Thymus (tissue), 11 donors: ENCODE measurements around the gene PDE6G. TPM values are rescaled to one million over a fixed set of nuclear protein-coding genes. Genes with fewer than 3 reads are reported as not detected.

Experiments
- DNase-seq, 9 donors: peaks; one replicate each; pipeline ENCODE4 v3.0.0-alpha.2; 2013; ENCODE audit warnings: low spot score in 9 of 9, low read depth in 6 of 9, missing footprints in 1 of 9
- H3K27ac ChIP-seq, 2 donors: one replicate each; pipeline ENCODE4 v1.5.1; 2013; ENCODE audit warnings: control low read depth in 1 of 2, low read depth in 1 of 2, low read length in 1 of 2, mild to moderate bottlenecking in 1 of 2, moderate library complexity in 1 of 2
- H3K27me3 ChIP-seq, 2 donors: one replicate each; pipeline ENCODE4 v1.5.1; 2013; ENCODE audit warnings: low read length in 1 of 2; ENCODE audit not compliant: control insufficient read depth in 2 of 2, insufficient read depth in 1 of 2
- H3K36me3 ChIP-seq, 2 donors: one replicate each; pipeline ENCODE4 v1.5.1; 2013; ENCODE audit warnings: low read length in 1 of 2, mild to moderate bottlenecking in 1 of 2, moderate library complexity in 1 of 2; ENCODE audit not compliant: control insufficient read depth in 2 of 2, insufficient read depth in 2 of 2
- H3K4me1 ChIP-seq, 2 donors: one replicate each; pipeline ENCODE4 v1.5.1; 2013; ENCODE audit warnings: low read length in 2 of 2; ENCODE audit not compliant: control insufficient read depth in 2 of 2, insufficient read depth in 2 of 2
- H3K4me3 ChIP-seq, 2 donors: one replicate each; pipeline ENCODE4 v1.5.1; 2013; ENCODE audit warnings: low read length in 2 of 2, control low read depth in 1 of 2, mild to moderate bottlenecking in 1 of 2
- H3K9me3 ChIP-seq, 2 donors: one replicate each; pipeline ENCODE4 v1.5.1; 2013; ENCODE audit warnings: low read length in 1 of 2, mild to moderate bottlenecking in 1 of 2; ENCODE audit not compliant: control insufficient read depth in 2 of 2, insufficient read depth in 1 of 2
- WGBS: extraction: QIAGEN DNeasy Blood & Tissue Kit; methylation state at CpG from one replicate; pipeline ENCODE4 v1.1.7; 2013; 5-methylcytosine and 5-hydroxymethylcytosine counted together
- polyA plus RNA-seq: library from polyadenylated mRNA; stranded (reverse); fragments of 200-250 nt; gene quantifications from one replicate; pipeline ENCODE4 v1.2.3, GENCODE V29; 2013
- total RNA-seq: library from RNA; stranded (reverse); fragments of 120-200 nt; gene quantifications from one replicate; pipeline ENCODE4 v1.2.4, GENCODE V29; 2013
- donor health status: healthy.

PDE6G gene
- total and polyA plus RNA-seq, 2 donors: 12.2 to 18.2 TPM

- H3K4me3 ChIP-seq: no peak overlapping the region
- no peak overlapping the region for H3K27ac ChIP-seq
- 96% methylated on average over 25 of the region's 25 CpGs for WGBS
- no peaks in the 10 kb centered on the region for H3K27me3 ChIP-seq
- H3K9me3 ChIP-seq: no peaks in the 10 kb centered on the region
- DNase-seq: no peak
- H3K4me1 ChIP-seq: peaks cover 11 to 14% of the 10 kb centered on the region in 2 donors
- peaks cover 84 to 86% of the 10 kb centered on the region in 2 donors for H3K36me3 ChIP-seq
These were observed 41.1 kb upstream of the PDE6G start for GRCh38 chr17:81697261-81698044.

- H3K4me3 ChIP-seq: no peak overlapping the region
- peaks cover 1 to 4% of the 10 kb centered on the region in 2 donors for H3K4me1 ChIP-seq
- no peak overlapping the region for H3K27ac ChIP-seq
- WGBS: 98% methylated on average over 40 of the region's 40 CpGs
- DNase-seq: no peak
- no peaks in the 10 kb centered on the region for H3K27me3 ChIP-seq
- peaks cover 90 to 92% of the 10 kb centered on the region in 2 donors for H3K36me3 ChIP-seq
- H3K9me3 ChIP-seq: no peaks in the 10 kb centered on the region
These were observed 40.0 kb upstream of the PDE6G start for GRCh38 chr17:81696218-81696941.

GRCh38 chr17:81695801-81696200 lies 39.5 kb upstream of the PDE6G start:
- Histone ChIP-seq H3K27ac (no peak overlapping the region), H3K4me3 (no peak overlapping the region), H3K36me3 (peaks cover 89 to 92% of the 10 kb centered on the region in 2 donors), H3K4me1 (no peaks in the 10 kb centered on the region), H3K9me3 (no peaks in the 10 kb centered on the region), H3K27me3 (no peaks in the 10 kb centered on the region)
- WGBS: 98% methylated on average over 22 of the region's 22 CpGs
- no peak for DNase-seq

- Histone ChIP-seq H3K36me3 (peaks cover 89 to 93% of the 10 kb centered on the region in 2 donors), H3K4me1 (no peaks in the 10 kb centered on the region), H3K27ac (no peak overlapping the region), H3K9me3 (no peaks in the 10 kb centered on the region), H3K4me3 (no peak overlapping the region), H3K27me3 (no peaks in the 10 kb centered on the region)
- no peak for DNase-seq
- 96% methylated on average over 6 of the region's 6 CpGs for WGBS
These were observed 38.9 kb upstream of the PDE6G start for GRCh38 chr17:81695211-81695610.

GRCh38 chr17:81694810-81695209 lies 38.5 kb upstream of the PDE6G start:
- WGBS: 98% methylated on average over 19 of the region's 19 CpGs
- DNase-seq: no peak

GRCh38 chr17:81693509-81694210 lies 37.3 kb upstream of the PDE6G start:
- H3K4me3 ChIP-seq: no peak overlapping the region
- WGBS: 97% methylated on average over 35 of the region's 35 CpGs
- H3K27me3 ChIP-seq: no peaks in the 10 kb centered on the region
- no peaks in the 10 kb centered on the region for H3K4me1 ChIP-seq
- DNase-seq: no peak
- no peak overlapping the region for H3K27ac ChIP-seq
- no peaks in the 10 kb centered on the region for H3K9me3 ChIP-seq
- peaks cover 95 to 99% of the 10 kb centered on the region in 2 donors for H3K36me3 ChIP-seq

More at GRCh38 chr17:81694810-81695209, 38.5 kb upstream of the PDE6G start:
- Histone ChIP-seq H3K27me3 (no peaks in the 10 kb centered on the region), H3K9me3 (no peaks in the 10 kb centered on the region), H3K4me1 (no peaks in the 10 kb centered on the region), H3K36me3 (peaks cover 92 to 97% of the 10 kb centered on the region in 2 donors), H3K4me3 (no peak overlapping the region), H3K27ac (no peak overlapping the region)

GRCh38 chr17:81691608-81692007 lies 35.3 kb upstream of the PDE6G start:
- no peak overlapping the region for H3K4me3 ChIP-seq
- no peak for DNase-seq
- H3K36me3 ChIP-seq: peaks cover 96 to 99% of the 10 kb centered on the region in 2 donors
- H3K9me3 ChIP-seq: no peaks in the 10 kb centered on the region
- no peaks in the 10 kb centered on the region for H3K27me3 ChIP-seq
- no peak overlapping the region for H3K27ac ChIP-seq
- 98% methylated on average over 20 of the region's 20 CpGs for WGBS
- no peaks in the 10 kb centered on the region for H3K4me1 ChIP-seq

GRCh38 chr17:81691196-81691595 lies 34.9 kb upstream of the PDE6G start:
- Histone ChIP-seq H3K4me1 (no peaks in the 10 kb centered on the region), H3K27me3 (no peaks in the 10 kb centered on the region), H3K9me3 (no peaks in the 10 kb centered on the region), H3K4me3 (no peak overlapping the region), H3K36me3 (peaks cover 95 to 99% of the 10 kb centered on the region in 2 donors), H3K27ac (no peak overlapping the region)
- no peak for DNase-seq
- WGBS: 98% methylated on average over 18 of the region's 18 CpGs

- 97% methylated on average over 17 of the region's 17 CpGs for WGBS
- DNase-seq: no peak
- Histone ChIP-seq H3K4me1 (peaks cover 0 to 4% of the 10 kb centered on the region in 2 donors), H3K9me3 (no peaks in the 10 kb centered on the region), H3K4me3 (no peak overlapping the region), H3K27ac (no peak overlapping the region), H3K36me3 (peaks cover 95% of the 10 kb centered on the region in 2 donors), H3K27me3 (no peaks in the 10 kb centered on the region)
These were observed 34.2 kb upstream of the PDE6G start for GRCh38 chr17:81690549-81690948.
